ENCODE results near the gene PSAP.
"Not testable (repeated sequence)": the region's sequence is repeated elsewhere in the genome, so short reads cannot be mapped to it uniquely, and the experiment has no call there.

PSAP gene

GRCh38 chr10:71888248-71888622, 37.2 kb upstream of the PSAP start:
- no peak overlapping the region for H3K27ac ChIP-seq (ENCODE audit: insufficient read depth, low read depth, low read length, poor library complexity, severe bottlenecking)
- H3K27me3 ChIP-seq (ENCODE audit: control insufficient read depth, insufficient read depth, low read length, poor library complexity, severe bottlenecking), result peaks cover 39% of the 10 kb centered on the region
- no peaks in the 10 kb centered on the region for H3K36me3 ChIP-seq (ENCODE audit: control insufficient read depth, insufficient read depth, low read length)
- no peaks in the 10 kb centered on the region for H3K9me3 ChIP-seq (ENCODE audit: control insufficient read depth, low read length)
- peaks cover 4% of the 10 kb centered on the region for H3K4me1 ChIP-seq (ENCODE audit: control insufficient read depth, insufficient read depth, low read length)
- no peak overlapping the region for H3K4me3 ChIP-seq (ENCODE audit: insufficient read depth, low read depth, low read length)
- WGBS, 2 experiments, result 85 to 89% methylated on average over 6 to 7 of the region's 8 CpGs

GRCh38 chr10:71887743-71888142, 36.7 kb upstream of the PSAP start:
- Histone ChIP-seq H3K4me3 (ENCODE audit: insufficient read depth, low read depth, low read length) (no peak overlapping the region), H3K27me3 (ENCODE audit: control insufficient read depth, insufficient read depth, low read length, poor library complexity, severe bottlenecking) (peaks cover 39% of the 10 kb centered on the region), H3K27ac (ENCODE audit: insufficient read depth, low read depth, low read length, poor library complexity, severe bottlenecking) (no peak overlapping the region), H3K9me3 (ENCODE audit: control insufficient read depth, low read length) (no peaks in the 10 kb centered on the region), H3K36me3 (ENCODE audit: control insufficient read depth, insufficient read depth, low read length) (no peaks in the 10 kb centered on the region), H3K4me1 (ENCODE audit: control insufficient read depth, insufficient read depth, low read length) (peaks cover 4% of the 10 kb centered on the region)
- WGBS, 2 experiments, result 74 to 82% methylated on average over 4 of the region's 4 CpGs

- Histone ChIP-seq H3K4me1 (ENCODE audit: control insufficient read depth, insufficient read depth, low read length) (peaks cover 4% of the 10 kb centered on the region), H3K4me3 (ENCODE audit: insufficient read depth, low read depth, low read length) (no peak overlapping the region), H3K27ac (ENCODE audit: insufficient read depth, low read depth, low read length, poor library complexity, severe bottlenecking) (no peak overlapping the region), H3K36me3 (ENCODE audit: control insufficient read depth, insufficient read depth, low read length) (no peaks in the 10 kb centered on the region), H3K27me3 (ENCODE audit: control insufficient read depth, insufficient read depth, low read length, poor library complexity, severe bottlenecking) (peaks cover 10% of the 10 kb centered on the region), H3K9me3 (ENCODE audit: control insufficient read depth, low read length) (no peaks in the 10 kb centered on the region)
- 89 to 91% methylated on average over 10 of the region's 10 CpGs for WGBS, 2 experiments
Observed at GRCh38 chr10:71882813-71883659, 32.0 kb upstream of the PSAP start.

GRCh38 chr10:71881647-71882355, 30.8 kb upstream of the PSAP start:
- Histone ChIP-seq H3K4me3 (ENCODE audit: insufficient read depth, low read depth, low read length) (no peak overlapping the region), H3K27me3 (ENCODE audit: control insufficient read depth, insufficient read depth, low read length, poor library complexity, severe bottlenecking) (peaks cover under 1% of the 10 kb centered on the region), H3K4me1 (ENCODE audit: control insufficient read depth, insufficient read depth, low read length) (peaks cover 4% of the 10 kb centered on the region), H3K36me3 (ENCODE audit: control insufficient read depth, insufficient read depth, low read length) (no peaks in the 10 kb centered on the region), H3K27ac (ENCODE audit: insufficient read depth, low read depth, low read length, poor library complexity, severe bottlenecking) (no peak overlapping the region), H3K9me3 (ENCODE audit: control insufficient read depth, low read length) (no peaks in the 10 kb centered on the region)
- 88 to 92% methylated on average over 9 of the region's 9 CpGs for WGBS, 2 experiments

DNA sequence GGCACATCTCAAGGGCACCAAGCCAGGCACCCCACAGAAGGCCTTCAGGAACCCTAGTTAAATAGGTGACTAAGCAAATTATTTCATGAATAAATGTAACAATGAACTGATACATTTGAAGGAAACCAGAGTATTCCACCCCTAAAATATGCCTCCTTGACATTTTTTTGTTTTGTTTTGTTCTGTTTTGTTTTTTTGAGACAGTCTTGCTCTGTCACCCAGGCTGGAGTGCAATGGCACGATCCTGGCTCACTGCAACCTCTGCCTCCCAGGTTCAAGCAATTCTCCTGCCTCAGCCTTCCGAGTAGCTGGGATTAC, 30.2 kb upstream of the PSAP start:
- H3K27me3 ChIP-seq (ENCODE audit: control insufficient read depth, insufficient read depth, low read length, poor library complexity, severe bottlenecking); H3K9me3 ChIP-seq (ENCODE audit: control insufficient read depth, low read length); H3K27ac ChIP-seq (ENCODE audit: insufficient read depth, low read depth, low read length, poor library complexity, severe bottlenecking); H3K4me1 ChIP-seq (ENCODE audit: control insufficient read depth, insufficient read depth, low read length); H3K4me3 ChIP-seq (ENCODE audit: insufficient read depth, low read depth, low read length); H3K36me3 ChIP-seq (ENCODE audit: control insufficient read depth, insufficient read depth, low read length): not testable (repeated sequence)
- 80 to 87% methylated on average over 2 of the region's 2 CpGs for WGBS, 2 experiments

DNA sequence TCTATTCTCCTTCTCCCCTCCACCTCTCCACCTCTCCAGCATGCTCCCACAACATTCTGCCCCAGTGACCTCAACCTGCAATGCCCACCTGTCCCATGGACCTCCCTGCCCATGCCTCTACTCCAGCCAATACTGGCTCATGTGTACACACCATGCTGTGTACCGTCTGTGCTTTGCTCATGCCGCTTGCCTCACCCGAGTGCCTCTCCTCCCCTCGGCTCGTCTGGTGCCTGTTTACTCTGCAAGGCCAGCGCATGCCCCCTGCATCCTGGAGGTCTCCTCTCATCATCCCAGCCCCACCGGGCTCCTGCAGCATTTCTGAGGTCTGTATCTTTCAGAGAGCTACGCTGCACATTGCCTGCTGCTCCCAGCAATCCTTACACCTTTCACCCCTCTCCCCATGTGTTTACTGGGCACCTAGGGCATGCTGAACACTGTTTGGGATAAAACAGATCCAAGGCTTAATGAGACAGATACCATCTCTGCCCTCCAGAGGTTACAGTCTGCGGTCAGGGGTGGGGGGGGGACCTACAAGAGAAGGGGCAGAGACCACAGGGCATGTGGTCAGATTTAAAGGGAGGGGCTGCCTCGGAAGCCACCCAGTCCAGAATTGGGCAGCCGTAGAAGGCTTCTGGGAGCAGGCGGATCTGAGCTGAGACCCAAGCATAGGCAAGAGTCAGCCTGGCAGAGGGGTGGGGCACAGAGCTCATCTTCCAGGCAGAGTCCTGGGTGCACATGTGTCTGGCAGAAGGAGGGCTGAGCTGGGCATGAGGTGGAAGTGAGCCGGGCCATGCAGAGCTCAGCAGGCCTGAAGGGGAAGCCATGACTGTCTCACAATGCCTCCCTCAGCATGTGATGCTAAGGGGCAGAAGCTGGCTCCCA, 29.6 kb upstream of the PSAP start:
- no peak overlapping the region for H3K4me3 ChIP-seq (ENCODE audit: insufficient read depth, low read depth, low read length)
- H3K9me3 ChIP-seq (ENCODE audit: control insufficient read depth, low read length), result no peaks in the 10 kb centered on the region
- H3K27ac ChIP-seq (ENCODE audit: insufficient read depth, low read depth, low read length, poor library complexity, severe bottlenecking), result no peak overlapping the region
- 91% methylated on average over 13 of the region's 13 CpGs for WGBS, 2 experiments
- peaks cover 4% of the 10 kb centered on the region for H3K4me1 ChIP-seq (ENCODE audit: control insufficient read depth, insufficient read depth, low read length)
- H3K27me3 ChIP-seq (ENCODE audit: control insufficient read depth, insufficient read depth, low read length, poor library complexity, severe bottlenecking), result no peaks in the 10 kb centered on the region
- H3K36me3 ChIP-seq (ENCODE audit: control insufficient read depth, insufficient read depth, low read length), result no peaks in the 10 kb centered on the region

- Histone ChIP-seq H3K27ac (ENCODE audit: insufficient read depth, low read depth, low read length, poor library complexity, severe bottlenecking) (no peak overlapping the region), H3K4me3 (ENCODE audit: insufficient read depth, low read depth, low read length) (no peak overlapping the region), H3K4me1 (ENCODE audit: control insufficient read depth, insufficient read depth, low read length) (peaks cover 4% of the 10 kb centered on the region), H3K36me3 (ENCODE audit: control insufficient read depth, insufficient read depth, low read length) (no peaks in the 10 kb centered on the region), H3K27me3 (ENCODE audit: control insufficient read depth, insufficient read depth, low read length, poor library complexity, severe bottlenecking) (no peaks in the 10 kb centered on the region), H3K9me3 (ENCODE audit: control insufficient read depth, low read length) (no peaks in the 10 kb centered on the region)
- 31 to 34% methylated on average over 18 of the region's 18 CpGs for WGBS, 2 experiments
Observed at GRCh38 chr10:71878327-71879034, 27.4 kb upstream of the PSAP start.

GRCh38 chr10:71877821-71878220, 26.8 kb upstream of the PSAP start:
- H3K27me3 ChIP-seq (ENCODE audit: control insufficient read depth, insufficient read depth, low read length, poor library complexity, severe bottlenecking), result no peaks in the 10 kb centered on the region
- H3K9me3 ChIP-seq (ENCODE audit: control insufficient read depth, low read length), result no peaks in the 10 kb centered on the region
- H3K27ac ChIP-seq (ENCODE audit: insufficient read depth, low read depth, low read length, poor library complexity, severe bottlenecking), result no peak overlapping the region
- H3K4me3 ChIP-seq (ENCODE audit: insufficient read depth, low read depth, low read length), result no peak overlapping the region
- H3K4me1 ChIP-seq (ENCODE audit: control insufficient read depth, insufficient read depth, low read length), result peaks cover 4% of the 10 kb centered on the region
- 79 to 92% methylated on average over 4 of the region's 4 CpGs for WGBS, 2 experiments
- no peaks in the 10 kb centered on the region for H3K36me3 ChIP-seq (ENCODE audit: control insufficient read depth, insufficient read depth, low read length)

DNA sequence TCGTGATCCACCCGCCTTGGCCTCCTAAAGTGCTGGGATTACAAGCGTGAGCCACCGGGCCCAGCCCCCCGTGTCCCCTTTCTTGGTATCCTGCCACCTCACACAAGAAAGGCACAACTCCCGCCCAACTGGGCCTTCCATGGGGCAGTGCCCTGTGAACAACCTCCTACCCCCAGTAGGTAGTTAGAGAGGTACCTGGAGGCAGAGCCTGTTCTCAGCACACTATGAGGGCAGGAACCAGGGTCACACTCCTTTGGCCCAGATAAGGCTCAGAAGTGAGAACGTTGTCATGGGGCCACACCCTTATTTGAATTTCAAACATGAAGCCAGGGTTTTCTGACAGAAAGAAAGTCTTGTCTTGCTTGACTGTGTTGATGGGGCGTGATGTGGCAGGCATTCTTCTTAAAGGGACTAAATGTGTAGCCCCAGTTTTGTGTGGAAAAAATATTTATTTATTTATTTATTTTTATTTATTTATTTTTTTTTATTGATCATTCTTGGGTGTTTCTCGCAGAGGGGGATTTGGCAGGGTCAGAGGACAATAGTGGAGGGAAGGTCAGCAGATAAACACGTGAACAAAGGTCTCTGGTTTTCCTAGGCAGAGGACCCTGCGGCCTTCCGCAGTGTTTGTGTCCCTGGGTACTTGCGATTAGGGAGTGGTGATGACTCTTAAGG, 23.8 kb upstream of the PSAP start:
- H3K9me3 ChIP-seq (ENCODE audit: control insufficient read depth, low read length); H3K27ac ChIP-seq (ENCODE audit: insufficient read depth, low read depth, low read length, poor library complexity, severe bottlenecking); H3K27me3 ChIP-seq (ENCODE audit: control insufficient read depth, insufficient read depth, low read length, poor library complexity, severe bottlenecking); H3K36me3 ChIP-seq (ENCODE audit: control insufficient read depth, insufficient read depth, low read length); H3K4me3 ChIP-seq (ENCODE audit: insufficient read depth, low read depth, low read length); H3K4me1 ChIP-seq (ENCODE audit: control insufficient read depth, insufficient read depth, low read length): not testable (repeated sequence)
- WGBS, 2 experiments, result 92 to 94% methylated on average over 13 of the region's 13 CpGs

Data from ectodermal cell (in vitro differentiated cells).